Neuronal stem cell (in vitro differentiated cells): ENCODE results near the gene EPHA7. TPM values are rescaled to one million over a fixed set of nuclear protein-coding genes. Genes with fewer than 3 reads are reported as not detected.
A peak's percentile ranks its signal among the peaks of the same experiment; 100 is the strongest.

Source experiments
- DNase-seq: peaks from one replicate; pipeline ENCODE4 v3.0.0-alpha.2; 2013; ENCODE audit warnings: low spot score
- H2AFZ ChIP-seq: one replicate; pipeline ENCODE4 v1.6.1; 2013; ENCODE audit warnings: mild to moderate bottlenecking, low read length, inconsistent platforms
- H2AK5ac ChIP-seq: 2 replicates; pipeline ENCODE4 v1.6.1; 2013; ENCODE audit warnings: low read depth, mild to moderate bottlenecking, inconsistent platforms, low read length, moderate library complexity, mixed read lengths
- H2BK120ac ChIP-seq: 2 replicates; pipeline ENCODE4 v1.6.1; 2013; ENCODE audit warnings: low read depth, mild to moderate bottlenecking, inconsistent platforms, low read length, moderate library complexity, mixed read lengths
- H2BK12ac ChIP-seq: one replicate; pipeline ENCODE4 v1.6.1; 2013; ENCODE audit warnings: low read length, inconsistent platforms
- H2BK15ac ChIP-seq: 2 replicates; pipeline ENCODE4 v1.6.1; 2013; ENCODE audit warnings: mild to moderate bottlenecking, low read length, inconsistent platforms, mixed read lengths
- H2BK5ac ChIP-seq: one replicate; pipeline ENCODE4 v1.6.1; 2013; ENCODE audit warnings: inconsistent platforms, mild to moderate bottlenecking, low read length, moderate library complexity
- H3K14ac ChIP-seq: one replicate; pipeline ENCODE4 v1.6.1; 2013; ENCODE audit warnings: low read length, inconsistent platforms
- H3K18ac ChIP-seq: 2 replicates; pipeline ENCODE4 v1.6.1; 2013; ENCODE audit warnings: low read length, inconsistent platforms
- H3K23ac ChIP-seq: 2 replicates; pipeline ENCODE4 v1.6.1; 2013; ENCODE audit warnings: low read depth, mild to moderate bottlenecking, mixed read lengths, low read length, inconsistent platforms; ENCODE audit not compliant: poor library complexity
- H3K27ac ChIP-seq: replicated peaks from 3 replicates; pipeline ENCODE4 v1.5.1; 2013; ENCODE audit warnings: low read length, inconsistent platforms
- H3K27me3 ChIP-seq, 3 experiments: 2 replicates each; pipeline ENCODE4 v1.6.1; 2013; ENCODE audit warnings: low read length in 3 of 3, mild to moderate bottlenecking in 2 of 3, inconsistent platforms in 1 of 3, low read depth in 1 of 3, mixed read lengths in 1 of 3, moderate library complexity in 1 of 3; ENCODE audit not compliant: control insufficient read depth in 3 of 3, insufficient read depth in 3 of 3
- H3K36me3 ChIP-seq, 2 donors: replicated peaks in 1 of 2; 2 replicates each; pipeline ENCODE4 v1.6.1; 2013; ENCODE audit warnings: low read length in 2 of 2; ENCODE audit not compliant: control insufficient read depth in 2 of 2, insufficient read depth in 2 of 2
- H3K4ac ChIP-seq: 2 replicates; pipeline ENCODE4 v1.6.1; 2013; ENCODE audit warnings: inconsistent platforms, mild to moderate bottlenecking, low read length, moderate library complexity
- H3K4me1 ChIP-seq, 2 donors: 1 replicate in 1 of 2; 2 replicates in 1 of 2; pipeline ENCODE4 v1.6.1; 2013; ENCODE audit warnings: low read length in 2 of 2, low read depth in 1 of 2; ENCODE audit not compliant: control insufficient read depth in 2 of 2, insufficient read depth in 1 of 2
- H3K4me2 ChIP-seq: one replicate; pipeline ENCODE4 v1.6.1; 2013; ENCODE audit warnings: mild to moderate bottlenecking, low read length, inconsistent platforms; ENCODE audit not compliant: insufficient read depth, poor library complexity, severe bottlenecking
- H3K4me3 ChIP-seq, 2 donors: 2 replicates each; pipeline ENCODE4 v1.5.1; 2013; ENCODE audit warnings: low read length in 2 of 2, mild to moderate bottlenecking in 2 of 2, inconsistent platforms in 1 of 2, moderate library complexity in 1 of 2
- H3K79me1 ChIP-seq: one replicate; pipeline ENCODE4 v1.6.1; 2013; ENCODE audit warnings: low read depth, mild to moderate bottlenecking, inconsistent platforms, low read length, moderate library complexity
- H3K9ac ChIP-seq: one replicate; pipeline ENCODE4 v1.6.1; 2013; ENCODE audit warnings: mild to moderate bottlenecking, low read depth, low read length, inconsistent platforms; ENCODE audit not compliant: poor library complexity
- H3K9me3 ChIP-seq, 2 donors: replicated peaks in 1 of 2; 2 replicates each; pipeline versions ENCODE3 to v1.6.1; 2013; ENCODE audit warnings: low read length in 2 of 2, mild to moderate bottlenecking in 2 of 2, inconsistent platforms in 1 of 2, low read depth in 1 of 2, mixed read lengths in 1 of 2, moderate library complexity in 1 of 2; ENCODE audit not compliant: control insufficient read depth in 2 of 2, insufficient read depth in 1 of 2
- H4K8ac ChIP-seq: one replicate; pipeline ENCODE4 v1.6.1; 2013; ENCODE audit warnings: low read depth, mild to moderate bottlenecking, inconsistent platforms, low read length, moderate library complexity
- H4K91ac ChIP-seq: one replicate; pipeline ENCODE4 v1.6.1; 2013; ENCODE audit warnings: low read length, low read depth, mild to moderate bottlenecking, inconsistent platforms; ENCODE audit not compliant: poor library complexity
- WGBS, 2 donors: extraction: QIAGEN DNeasy Blood & Tissue Kit; methylation state at CpG; one replicate each; pipeline ENCODE4 v1.1.7; 2013; ENCODE audit warnings: missing lambda C conversion rate in 2 of 2, mixed read lengths in 1 of 2; ENCODE audit not compliant: insufficient read length in 2 of 2, insufficient replicate concordance in 1 of 2; ENCODE audit errors: extremely low coverage in 2 of 2; 5-methylcytosine and 5-hydroxymethylcytosine counted together
- polyA plus RNA-seq, 2 experiments: library from polyadenylated mRNA; stranded (reverse); fragments of 200-250 nt; gene quantifications; one replicate each; pipeline ENCODE4 v1.2.3, GENCODE V29; 2013

EPHA7 gene
- 7.5 TPM for polyA plus RNA-seq (2013, experiment 1 of 2)
- polyA plus RNA-seq (2013, experiment 2 of 2) = 7.8 TPM

GRCh38 chr6:93419304-93420162 is at the start of gene EPHA7:
EPHA7 (minus strand) TSS chr6:93419559; CDS start chr6:93419341, 218 bp downstream.
- peak within 1 kb of the TSS; percentile 56 for H2AK5ac ChIP-seq
- no peaks in the 10 kb centered on the region for H3K9me3 ChIP-seq
- H3K23ac ChIP-seq = peak within 1 kb of the TSS; percentile 65
- peak; percentile 97 for DNase-seq
- peak within 1 kb of the TSS; percentile 89 for H3K27ac ChIP-seq
- no peak within 1 kb of the TSS for H4K8ac ChIP-seq
- peak within 1 kb of the TSS; percentile 82 for H3K4me2 ChIP-seq
- H4K91ac ChIP-seq = no peak within 1 kb of the TSS
- H2BK120ac ChIP-seq = no peak within 1 kb of the TSS
- H3K27me3 ChIP-seq = no peaks in the 10 kb centered on the region
- H3K4ac ChIP-seq = peak within 1 kb of the TSS; percentile 11
- peak within 1 kb of the TSS; percentile 97 for H3K18ac ChIP-seq
- H3K36me3 ChIP-seq = no peaks in the 10 kb centered on the region
- H2BK5ac ChIP-seq = peak within 1 kb of the TSS; percentile 87
- peaks cover 3% of the 10 kb centered on the region for H3K79me1 ChIP-seq
- H3K14ac ChIP-seq = peak within 1 kb of the TSS; percentile 56
- peak within 1 kb of the TSS; percentile 92 for H3K9ac ChIP-seq
- peak within 1 kb of the TSS; percentile 62 to 92 for H3K4me3 ChIP-seq
- peak within 1 kb of the TSS; percentile 75 for H2BK15ac ChIP-seq
- H2BK12ac ChIP-seq = no peak within 1 kb of the TSS
- peaks cover 0 to 4% of the 10 kb centered on the region in 2 donors for H3K4me1 ChIP-seq
- WGBS, 2 donors = no CpG with 5 or more reads among the region's 50 CpGs
- H2AFZ ChIP-seq = peak within 1 kb of the TSS; percentile 98

GRCh38 chr6:93468291-93468690 is 48.9 kb upstream of the EPHA7 start:
- H2BK15ac ChIP-seq = no peak overlapping the region
- H2BK12ac ChIP-seq = no peak overlapping the region
- no peak overlapping the region for H3K27ac ChIP-seq
- H3K4ac ChIP-seq = no peak overlapping the region
- H3K23ac ChIP-seq = no peak overlapping the region
- no peak overlapping the region for H3K14ac ChIP-seq
- H3K4me1 ChIP-seq = peaks cover 0 to 8% of the 10 kb centered on the region in 2 donors
- no peak overlapping the region for H3K4me2 ChIP-seq
- no peak overlapping the region for H2BK120ac ChIP-seq
- no peak overlapping the region for H4K91ac ChIP-seq
- peak overlapping the region; percentile 32 for H2AFZ ChIP-seq
- no peak overlapping the region for H3K18ac ChIP-seq
- H3K79me1 ChIP-seq = no peaks in the 10 kb centered on the region
- no peak overlapping the region for H2BK5ac ChIP-seq
- no peak overlapping the region for H2AK5ac ChIP-seq
- no peak overlapping the region for H3K9ac ChIP-seq
- no CpG with 5 or more reads among the region's 4 CpGs for WGBS, 2 donors
- no peak overlapping the region for H4K8ac ChIP-seq
- DNase-seq = peak; percentile 73
- H3K4me3 ChIP-seq = no peak overlapping the region
- no peaks in the 10 kb centered on the region for H3K36me3 ChIP-seq
- no peaks in the 10 kb centered on the region for H3K9me3 ChIP-seq
- H3K27me3 ChIP-seq = no peaks in the 10 kb centered on the region

- Histone ChIP-seq H3K4me2 (no peak overlapping the region), H4K91ac (no peak overlapping the region), H3K79me1 (no peaks in the 10 kb centered on the region), H3K4ac (no peak overlapping the region), H3K23ac (no peak overlapping the region), H2AK5ac (no peak overlapping the region), H3K27me3 (no peaks in the 10 kb centered on the region), H4K8ac (no peak overlapping the region), H3K9me3 (no peaks in the 10 kb centered on the region), H3K18ac (no peak overlapping the region), H2BK5ac (no peak overlapping the region), H2BK120ac (no peak overlapping the region), H3K14ac (no peak overlapping the region), H2AFZ (no peak overlapping the region), H3K36me3 (no peaks in the 10 kb centered on the region), H3K9ac (no peak overlapping the region), H2BK15ac (no peak overlapping the region), H3K4me1 (peaks cover 0 to 3% of the 10 kb centered on the region in 2 donors), H3K4me3 (no peak overlapping the region), H2BK12ac (no peak overlapping the region), H3K27ac (no peak overlapping the region)
- WGBS, 2 donors = no CpG with 5 or more reads among the region's 6 CpGs
- DNase-seq = no peak
Measured at GRCh38 chr6:93454533-93454932, 35.2 kb upstream of the EPHA7 start.

GRCh38 chr6:93453956-93454355 is 34.6 kb upstream of the EPHA7 start:
- Histone ChIP-seq H2AFZ (no peak overlapping the region), H4K91ac (no peak overlapping the region), H3K9me3 (no peaks in the 10 kb centered on the region), H3K27me3 (no peaks in the 10 kb centered on the region), H3K18ac (no peak overlapping the region), H3K36me3 (no peaks in the 10 kb centered on the region), H3K23ac (no peak overlapping the region), H3K4ac (no peak overlapping the region), H4K8ac (no peak overlapping the region), H2BK15ac (no peak overlapping the region), H3K4me2 (no peak overlapping the region), H3K4me1 (peaks cover 0 to 3% of the 10 kb centered on the region in 2 donors), H3K9ac (no peak overlapping the region), H3K79me1 (no peaks in the 10 kb centered on the region), H3K4me3 (no peak overlapping the region), H2BK120ac (no peak overlapping the region), H3K27ac (no peak overlapping the region), H2AK5ac (no peak overlapping the region), H3K14ac (no peak overlapping the region), H2BK5ac (no peak overlapping the region), H2BK12ac (no peak overlapping the region)
- WGBS, 2 donors = no CpG with 5 or more reads among the region's 3 CpGs
- no peak for DNase-seq
